PFSK-1 (cell line): ENCODE measurements around the gene ESF1.

Experiments
- POLR2AphosphoS5 ChIP-seq: IDR thresholded peaks from 2 replicates; pipeline ENCODE4 v1.6.1; 2012; ENCODE audit warnings: low read depth, mild to moderate bottlenecking, control low read depth, low read length, moderate library complexity
- REST ChIP-seq, 2 experiments: IDR thresholded peaks; 2 replicates each; pipeline versions ENCODE4 v1.6.1 to v1.8.0; 2011 to 2012; ENCODE audit warnings: low read depth in 2 of 2, low read length in 2 of 2, control low read depth in 1 of 2, inconsistent platforms in 1 of 2, mild to moderate bottlenecking in 1 of 2, moderate library complexity in 1 of 2; ENCODE audit not compliant: insufficient read depth in 1 of 2
- SIN3A ChIP-seq: IDR thresholded peaks from 2 replicates; pipeline ENCODE4 v1.6.1; 2012; ENCODE audit warnings: mild to moderate bottlenecking, low read length, moderate library complexity, borderline replicate concordance; ENCODE audit not compliant: insufficient read depth
- TAF1 ChIP-seq: IDR thresholded peaks from 2 replicates; pipeline ENCODE4 v1.6.1; 2012; ENCODE audit warnings: low read length, control low read depth, borderline replicate concordance; ENCODE audit not compliant: insufficient read depth

GRCh38 chr20:13765868-13766416 is 18.8 kb downstream of the ESF1 start:
- no peak for TF ChIP-seq REST (IDR thresholded peaks at IDR 0.05; ENCODE audit: insufficient read depth in 1 of 2, low read depth in 2 of 2, low read length in 2 of 2)
- no peak for TF ChIP-seq POLR2AphosphoS5
- no peak for TF ChIP-seq SIN3A
- TF ChIP-seq TAF1 = no peak
